Right lobe of liver (tissue), 6 donors: ENCODE results near the gene MAN1B1. TPM values are rescaled to one million over a fixed set of nuclear protein-coding genes. Genes with fewer than 3 reads are reported as not detected.

Source experiments
- ATAC-seq, 4 donors: fragments of 200-7000 bp; cut with Tn5 transposase; one replicate each; pipeline ENCODE4 v1.9.1; 2020; ENCODE audit warnings: mild to moderate bottlenecking in 4 of 4, moderate library complexity in 4 of 4
- DNase-seq, 3 donors: peaks; one replicate each; pipeline ENCODE4 v3.0.0-alpha.2; 2020
- H3K27ac ChIP-seq, 3 donors: fragments of 200-600 bp; one replicate each; pipeline ENCODE4 v1.8.0; 2022
- H3K27me3 ChIP-seq, 2 donors: fragments of 200-600 bp; one replicate each; pipeline ENCODE4 v1.8.0; 2022
- H3K36me3 ChIP-seq, 4 donors: fragments of 200-600 bp; sonication (generic) in 1 of 4; one replicate each; pipeline versions ENCODE4 v1.5.1 to v1.8.0; 2017 to 2022; ENCODE audit warnings: control low read depth in 1 of 4
- H3K4me1 ChIP-seq, 4 donors: fragments of 200-600 bp; sonication (generic) in 1 of 4; one replicate each; pipeline versions ENCODE4 v1.5.1 to v1.8.0; 2017 to 2022; ENCODE audit warnings: control low read depth in 1 of 4
- H3K4me3 ChIP-seq, 3 donors: fragments of 200-600 bp; one replicate each; pipeline ENCODE4 v1.8.0; 2022
- H3K9me3 ChIP-seq, 4 donors: fragments of 200-600 bp; sonication (generic) in 1 of 4; one replicate each; pipeline versions ENCODE4 v1.5.1 to v1.8.0; 2017 to 2022; ENCODE audit warnings: control low read depth in 1 of 4
- CTCF ChIP-seq, 4 donors: fragments of 200-600 bp in 3 of 4; fragments of 450-650 bp in 1 of 4; IDR thresholded peaks; one replicate each; pipeline versions ENCODE4 v1.5.1 to v1.8.0; 2016 to 2022; ENCODE audit warnings: antibody characterized with exemption in 4 of 4, mild to moderate bottlenecking in 2 of 4
- POLR2A ChIP-seq: fragments of 450-650 bp; IDR thresholded peaks from one replicate; pipeline ENCODE4 v1.6.1; 2017; ENCODE audit warnings: antibody characterized with exemption, mild to moderate bottlenecking
- WGBS: methylation state at CpG from one replicate; pipeline ENCODE4 v1.1.6; 2018; ENCODE audit warnings: low coverage, low lambda C conversion rate; ENCODE audit not compliant: insufficient coverage; ENCODE audit errors: missing lambda C conversion rate; 5-methylcytosine and 5-hydroxymethylcytosine counted together
- intact Hi-C, 2 donors: fragments of 100-400 bp; cut with DNase I; formaldehyde crosslinking; loops; one replicate each; pipeline versions ENCODE4 v1.11.2 to v1.14.1; 2022
- total RNA-seq, 6 experiments: library from RNA; depleted of rRNA in 2 of 6; stranded (reverse); fragments of >200 nt in 2 of 6; fragmentation: NEBNext Ultra II Directional in 3 of 6; extraction: Animal tissue kit (Norgen Biotek cat#: 25700) in 3 of 6; gene quantifications; one replicate each; pipeline versions ENCODE4 v1.1.0 to v1.2.4, GENCODE V29; 2016 to 2023
- donor health status: DM: no; HTN: yes; CAD: no.
- donor health status: DM: no; HTN: no; CAD: no.
- donor health status: DM: no; HTN: no; CAD: no.
- donor health status: DM: no; HTN: yes; CAD: no.
- donor health status: DM: no; HTN: yes; CAD: no.

The MAN1B1 gene
- total RNA-seq, 6 experiments from 2014 or later: 24.0 to 39.1 (median 28.8) TPM

- peaks cover 0 to 4% (median 1%) of the 10 kb centered on the region in 4 donors for H3K4me1 ChIP-seq
- H3K27ac ChIP-seq: no peak overlapping the region
- H3K9me3 ChIP-seq: no peaks in the 10 kb centered on the region
- peak overlapping the region in 1 of 3 donors; percentile 68 for H3K4me3 ChIP-seq
- no peaks in the 10 kb centered on the region for H3K27me3 ChIP-seq
- H3K36me3 ChIP-seq: peaks cover 0 to 3% (median 0%) of the 10 kb centered on the region in 4 donors
- no peak for DNase-seq
- ATAC-seq: no peak
- no peak for TF ChIP-seq CTCF (IDR thresholded peaks at IDR 0.05)
- TF ChIP-seq POLR2A: no peak
- WGBS: 20% methylated on average over 1 of the region's 66 CpGs
- intact Hi-C loops: no loop called here
Observed at GRCh38 chr9:137113385-137114159, 26.8 kb downstream of the MAN1B1 start.

GRCh38 chr9:137114220-137114612, 27.4 kb downstream of the MAN1B1 start:
- ATAC-seq (no peak), DNase-seq (no peak)
- no peak for TF ChIP-seq CTCF (IDR thresholded peaks at IDR 0.05)
- no peak for TF ChIP-seq POLR2A

DNA sequence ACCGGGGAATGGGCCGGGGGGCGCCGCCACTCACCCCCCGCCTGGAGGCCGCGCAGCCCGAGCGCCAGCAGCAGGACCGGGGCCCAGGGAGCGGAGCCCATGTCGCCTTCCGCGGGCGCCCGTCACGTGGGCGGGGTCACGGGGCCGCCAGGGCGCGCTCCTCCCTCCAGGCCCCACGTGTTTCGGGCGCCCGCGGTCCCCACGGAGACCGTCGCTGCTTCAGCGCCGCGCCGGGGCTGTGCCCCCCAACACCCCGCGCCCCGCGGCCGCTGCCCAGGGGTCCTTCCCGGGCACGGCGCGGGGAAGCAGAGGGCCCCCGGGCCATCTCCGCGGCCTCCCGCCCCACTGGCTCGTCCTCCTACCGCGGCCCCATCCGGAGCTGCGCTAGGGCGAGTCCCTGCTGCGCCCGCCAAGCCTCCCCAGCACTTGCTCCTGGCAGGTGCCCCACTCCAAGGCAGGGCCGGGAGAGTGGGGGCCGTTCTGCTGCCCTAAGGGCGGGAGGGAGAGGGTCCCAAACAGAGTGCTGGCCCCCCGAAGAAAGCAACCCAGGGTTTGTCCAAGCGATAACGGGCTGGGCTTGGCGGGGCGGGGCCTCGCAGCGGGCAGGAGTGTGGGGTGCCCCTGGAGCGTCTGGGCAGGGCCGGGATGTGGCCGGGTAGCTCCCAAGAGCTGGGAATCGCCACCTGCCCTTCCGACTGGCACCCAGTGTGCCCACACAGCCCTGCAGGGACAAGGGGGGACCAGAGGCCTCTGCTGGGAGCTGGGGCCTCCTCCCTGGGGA, 28.0 kb downstream of the MAN1B1 start, which contains the start of gene DPP7:
DPP7 (minus strand) TSS at position 121 of the 781 bp plus-strand sequence; CDS start at position 101, 20 bp downstream.
- Histone ChIP-seq H3K9me3 (no peaks in the 10 kb centered on the region), H3K27me3 (no peaks in the 10 kb centered on the region), H3K4me1 (peaks cover 0 to 4% (median 1%) of the 10 kb centered on the region in 4 donors), H3K27ac (no peak within 1 kb of the TSS), H3K4me3 (peak within 1 kb of the TSS; percentile 68 to 79 (median 70)), H3K36me3 (no peaks in the 10 kb centered on the region)
- ATAC-seq (peak; percentile 88 to 97 (median 90)), DNase-seq (peak; percentile 83 to 85 (median 85))
- intact Hi-C loops: loop anchor here in 1 of 2 donors (5.0 kb wide), 1 partner anchor 117 kb away; the partner anchor contains the start of gene SLC34A3
- TF ChIP-seq CTCF (IDR thresholded peaks at IDR 0.05): no peak
- TF ChIP-seq POLR2A: peak; percentile 57
- 3% methylated on average over 6 of the region's 70 CpGs for WGBS

More at GRCh38 chr9:137114220-137114612, 27.4 kb downstream of the MAN1B1 start:
- no CpG with 5 or more reads among the region's 45 CpGs for WGBS
- no peaks in the 10 kb centered on the region for H3K27me3 ChIP-seq
- no peaks in the 10 kb centered on the region for H3K9me3 ChIP-seq
- H3K4me1 ChIP-seq: peaks cover 0 to 4% (median 1%) of the 10 kb centered on the region in 4 donors
- H3K4me3 ChIP-seq: peak overlapping the region; percentile 68 to 79 (median 70)
- no peak overlapping the region for H3K27ac ChIP-seq
- H3K36me3 ChIP-seq: peaks cover 0 to under 1% (median 0%) of the 10 kb centered on the region in 4 donors
- intact Hi-C loops: no loop called here

DNA sequence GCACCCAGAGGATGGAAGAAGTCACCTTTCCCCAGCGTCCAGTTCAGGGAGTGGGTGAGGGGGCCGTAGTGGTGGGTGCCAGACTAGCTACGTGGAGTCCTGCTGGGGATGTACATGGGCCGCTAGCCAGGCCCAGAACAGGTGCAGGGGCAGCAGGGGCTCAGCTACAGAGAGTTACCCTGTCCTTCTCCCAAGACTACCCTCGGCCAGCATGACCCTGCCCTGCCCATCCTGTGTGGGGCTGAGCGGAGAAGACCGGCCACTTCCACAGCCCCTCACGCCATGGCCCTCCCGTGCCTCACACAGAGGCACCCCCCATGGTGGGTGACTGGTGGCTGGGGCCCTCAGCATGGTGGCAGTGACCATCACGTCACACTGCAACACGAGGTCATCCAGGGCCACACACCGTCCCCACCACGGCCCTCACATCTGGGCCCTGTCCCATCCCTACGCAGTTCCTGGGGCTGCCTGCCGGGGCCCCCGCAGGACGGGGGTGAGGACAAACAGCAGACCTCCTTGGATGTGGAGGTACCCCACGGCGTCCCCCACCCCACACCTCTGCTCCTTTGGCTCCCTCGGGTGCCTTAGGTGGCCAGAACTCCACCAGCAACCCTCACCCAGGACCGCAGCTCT, 28.7 kb downstream of the MAN1B1 start:
- Histone ChIP-seq H3K27ac (no peak overlapping the region), H3K4me3 (no peak overlapping the region), H3K36me3 (no peaks in the 10 kb centered on the region), H3K9me3 (no peaks in the 10 kb centered on the region), H3K27me3 (no peaks in the 10 kb centered on the region), H3K4me1 (peaks cover 0 to 4% (median 1%) of the 10 kb centered on the region in 4 donors)
- TF ChIP-seq POLR2A: no peak
- TF ChIP-seq CTCF (IDR thresholded peaks at IDR 0.05): no peak
- DNase-seq: peak in 1 of 3 donors; percentile 42
- intact Hi-C loops: loop anchor here in 1 of 2 donors (5.0 kb wide), 1 partner anchor 117 kb away; the partner anchor contains the start of gene SLC34A3
- ATAC-seq: peak in 1 of 4 donors; percentile 2
- no CpG with 5 or more reads among the region's 21 CpGs for WGBS
